Amniotic stem cell (primary cell): ENCODE results near the gene FOXC2.

Experiments used
- DNase-seq: peaks from one replicate; lab custom pipeline; 2025; lab: John Stamatoyannopoulos, UW

Gene FOXC2

DNA sequence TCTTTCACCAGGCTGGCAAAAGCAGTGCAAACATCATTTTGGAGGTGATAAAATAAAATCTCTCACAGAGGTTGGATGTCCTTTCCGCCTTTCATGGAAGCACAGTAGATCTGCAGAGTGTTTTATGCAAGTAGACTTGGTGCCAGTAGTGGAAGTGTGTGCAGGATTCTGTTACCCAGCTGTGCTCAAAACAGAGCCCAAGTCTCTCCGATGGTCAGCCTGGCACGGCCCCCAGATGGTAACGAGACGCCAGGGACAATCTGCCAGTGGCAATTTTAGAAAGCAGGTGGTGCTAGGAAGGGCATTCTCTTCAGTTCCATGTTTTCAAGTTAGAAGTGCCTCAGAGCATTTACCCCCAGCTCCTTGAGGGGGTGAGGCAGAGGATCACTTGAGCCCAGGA lies 10.1 kb upstream of the FOXC2 start:
- DNase-seq = no peak

DNA sequence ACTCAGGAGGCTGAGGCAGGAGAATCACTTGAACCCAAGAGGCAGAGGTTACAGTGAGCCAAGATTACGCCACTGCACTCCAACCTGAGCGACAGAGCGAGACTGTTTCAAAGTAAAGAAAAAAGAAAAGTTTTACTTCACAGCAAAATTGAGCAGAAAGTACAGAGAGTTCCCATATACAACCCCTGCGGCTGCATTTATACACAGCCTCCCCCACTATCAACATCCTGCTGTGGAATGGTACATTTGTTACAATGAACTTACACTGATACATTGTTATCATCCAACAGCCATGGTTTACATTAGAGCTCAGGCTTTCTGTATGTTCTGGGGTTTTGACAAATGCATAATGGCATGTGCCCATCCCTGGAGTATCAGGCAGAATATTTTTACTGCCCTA lies 9.0 kb upstream of the FOXC2 start:
- DNase-seq = no peak

DNA sequence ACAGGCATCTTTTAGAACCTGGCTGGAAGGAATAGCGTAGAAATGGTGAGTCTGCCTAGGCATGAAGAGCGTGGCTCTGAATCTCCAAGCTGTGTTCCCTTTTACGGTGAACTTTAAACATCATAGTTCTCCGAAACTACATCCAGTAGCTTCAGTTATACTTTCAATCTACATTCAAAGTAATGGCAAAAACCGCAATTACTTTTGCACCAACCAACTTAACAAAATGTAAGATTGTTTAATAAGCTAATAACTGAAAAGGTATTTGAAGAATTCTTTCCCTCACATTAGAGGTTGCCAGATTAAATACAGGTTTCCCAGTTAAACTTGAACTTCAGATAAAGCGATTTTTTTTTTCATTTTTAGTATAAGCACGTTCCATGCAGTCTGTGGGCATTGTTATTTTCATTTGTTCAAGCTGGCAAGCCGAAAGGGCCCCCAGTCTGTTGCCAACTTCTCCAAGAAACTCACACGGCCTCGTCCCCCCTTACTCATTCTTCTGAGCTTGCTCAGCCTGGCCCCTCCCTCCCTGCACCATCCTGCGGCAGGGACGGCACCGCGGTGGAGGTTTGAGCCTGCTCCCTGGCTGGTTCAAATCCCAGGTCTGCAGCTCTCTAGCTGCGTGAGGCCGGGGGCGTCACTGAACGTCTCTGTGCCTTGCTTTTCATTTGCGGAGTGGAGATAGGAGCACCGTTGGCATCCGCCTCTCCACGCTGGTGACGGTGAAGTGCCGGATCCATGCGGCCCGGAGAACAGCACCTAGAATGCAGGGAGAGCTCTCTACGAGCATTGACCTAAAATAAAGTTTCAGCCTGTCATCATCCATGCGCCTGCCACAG lies 8.1 kb upstream of the FOXC2 start:
- DNase-seq = no peak

GRCh38 chr16:86559802-86560305 lies 6.8 kb upstream of the FOXC2 start:
- no peak for DNase-seq

GRCh38 chr16:86562356-86562755 lies 4.3 kb upstream of the FOXC2 start:
- DNase-seq = no peak

DNA sequence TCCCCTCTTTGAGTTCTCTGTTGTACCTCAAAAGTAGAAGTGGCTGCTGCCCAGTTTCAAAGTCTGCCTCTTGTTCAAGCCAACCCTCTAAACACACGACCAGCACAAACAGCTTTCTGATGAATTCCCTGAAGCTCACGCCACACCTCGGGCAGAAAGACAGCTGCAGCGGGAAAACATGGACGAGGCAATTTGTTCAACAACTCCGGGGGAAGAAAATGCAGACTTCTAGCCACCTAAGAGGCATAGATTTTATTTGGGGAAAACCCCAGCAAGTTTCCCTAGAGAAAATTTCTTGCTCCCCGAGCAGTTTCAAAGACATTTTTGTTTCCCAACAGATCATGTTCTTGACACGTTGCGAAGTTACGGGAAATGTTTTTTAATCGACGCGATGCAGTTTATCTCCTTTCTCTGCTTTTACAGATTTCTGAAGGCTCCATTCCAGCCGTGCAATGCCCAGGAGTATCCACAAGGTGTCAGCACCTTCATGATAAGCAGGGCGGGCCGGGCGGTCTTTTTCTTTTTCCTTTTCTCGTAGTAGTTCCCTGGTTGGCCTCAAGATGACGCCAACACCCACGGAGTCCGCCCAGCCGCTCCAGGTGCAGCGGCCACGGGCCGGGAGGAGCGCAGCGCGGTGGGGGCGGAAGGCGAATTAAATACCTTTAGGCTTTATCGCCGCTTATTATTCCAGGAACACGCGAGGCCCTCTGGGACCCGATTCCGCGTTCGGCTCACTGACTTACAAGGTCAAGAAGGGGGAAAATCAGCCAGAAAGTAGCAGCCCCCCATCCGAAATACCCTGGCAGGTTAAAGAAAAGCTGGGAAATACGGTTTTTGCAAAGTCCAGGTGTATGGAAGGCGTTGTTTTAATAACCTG lies 2.9 kb upstream of the FOXC2 start:
- DNase-seq = peak; percentile 88

GRCh38 chr16:86565181-86565631 lies 1.4 kb upstream of the FOXC2 start:
- no peak for DNase-seq

DNA sequence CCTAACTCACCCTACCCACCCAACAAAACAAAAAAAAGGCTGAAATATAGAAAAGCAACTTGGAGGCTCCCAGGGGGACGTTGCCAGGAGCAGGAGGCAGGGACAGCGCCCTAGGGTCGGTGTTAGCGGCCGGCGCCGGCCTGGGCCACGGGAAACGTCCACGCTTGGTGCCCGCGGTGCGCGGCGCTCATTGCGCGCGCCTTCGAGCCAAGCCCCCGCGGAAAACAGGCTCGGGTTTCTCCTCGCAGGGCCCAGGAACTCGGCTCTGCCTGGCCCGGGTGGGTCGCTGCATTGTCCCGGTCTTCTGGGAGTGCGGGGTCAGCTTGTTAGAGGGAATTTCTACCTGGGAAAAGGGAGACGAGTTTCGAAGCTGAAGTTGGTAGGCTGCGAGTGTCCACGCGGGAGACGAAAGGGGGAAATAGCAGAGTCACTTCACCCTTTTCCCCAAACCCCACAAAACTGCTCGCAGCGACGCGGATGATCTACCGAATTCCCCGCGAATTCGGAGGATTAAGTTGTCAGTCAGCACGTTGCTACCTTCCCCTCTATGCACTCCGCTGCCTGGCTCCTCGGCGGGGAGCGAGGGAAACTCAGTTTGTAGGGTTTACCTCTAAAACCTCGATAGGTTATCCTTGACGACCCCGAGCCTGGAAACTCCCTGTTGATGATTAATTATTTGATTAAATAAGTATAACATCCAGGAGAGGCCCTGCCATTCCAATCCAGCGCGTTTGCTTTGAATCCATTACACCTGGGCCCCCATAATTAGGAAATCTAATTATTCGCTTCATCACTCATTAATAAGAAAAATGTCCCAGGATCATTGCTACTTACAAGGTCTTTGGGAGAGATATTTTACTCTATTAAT lies 751 bp upstream of the FOXC2 start:
- DNase-seq = no peak

DNA sequence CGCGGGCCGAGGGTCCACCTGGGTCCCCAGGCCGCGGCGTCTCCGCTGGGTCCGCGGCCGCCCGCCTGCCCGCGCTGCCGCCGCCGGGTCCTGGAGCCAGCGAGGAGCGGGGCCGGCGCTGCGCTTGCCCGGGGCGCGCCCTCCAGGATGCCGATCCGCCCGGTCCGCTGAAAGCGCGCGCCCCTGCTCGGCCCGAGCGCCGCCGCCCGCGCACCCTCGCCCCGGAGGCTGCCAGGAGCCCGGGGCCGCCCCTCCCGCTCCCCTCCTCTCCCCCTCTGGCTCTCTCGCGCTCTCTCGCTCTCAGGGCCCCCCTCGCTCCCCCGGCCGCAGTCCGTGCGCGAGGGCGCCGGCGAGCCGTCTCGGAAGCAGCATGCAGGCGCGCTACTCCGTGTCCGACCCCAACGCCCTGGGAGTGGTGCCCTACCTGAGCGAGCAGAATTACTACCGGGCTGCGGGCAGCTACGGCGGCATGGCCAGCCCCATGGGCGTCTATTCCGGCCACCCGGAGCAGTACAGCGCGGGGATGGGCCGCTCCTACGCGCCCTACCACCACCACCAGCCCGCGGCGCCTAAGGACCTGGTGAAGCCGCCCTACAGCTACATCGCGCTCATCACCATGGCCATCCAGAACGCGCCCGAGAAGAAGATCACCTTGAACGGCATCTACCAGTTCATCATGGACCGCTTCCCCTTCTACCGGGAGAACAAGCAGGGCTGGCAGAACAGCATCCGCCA lies 504 bp downstream of the FOXC2 start:
- peak; percentile 51 for DNase-seq

DNA sequence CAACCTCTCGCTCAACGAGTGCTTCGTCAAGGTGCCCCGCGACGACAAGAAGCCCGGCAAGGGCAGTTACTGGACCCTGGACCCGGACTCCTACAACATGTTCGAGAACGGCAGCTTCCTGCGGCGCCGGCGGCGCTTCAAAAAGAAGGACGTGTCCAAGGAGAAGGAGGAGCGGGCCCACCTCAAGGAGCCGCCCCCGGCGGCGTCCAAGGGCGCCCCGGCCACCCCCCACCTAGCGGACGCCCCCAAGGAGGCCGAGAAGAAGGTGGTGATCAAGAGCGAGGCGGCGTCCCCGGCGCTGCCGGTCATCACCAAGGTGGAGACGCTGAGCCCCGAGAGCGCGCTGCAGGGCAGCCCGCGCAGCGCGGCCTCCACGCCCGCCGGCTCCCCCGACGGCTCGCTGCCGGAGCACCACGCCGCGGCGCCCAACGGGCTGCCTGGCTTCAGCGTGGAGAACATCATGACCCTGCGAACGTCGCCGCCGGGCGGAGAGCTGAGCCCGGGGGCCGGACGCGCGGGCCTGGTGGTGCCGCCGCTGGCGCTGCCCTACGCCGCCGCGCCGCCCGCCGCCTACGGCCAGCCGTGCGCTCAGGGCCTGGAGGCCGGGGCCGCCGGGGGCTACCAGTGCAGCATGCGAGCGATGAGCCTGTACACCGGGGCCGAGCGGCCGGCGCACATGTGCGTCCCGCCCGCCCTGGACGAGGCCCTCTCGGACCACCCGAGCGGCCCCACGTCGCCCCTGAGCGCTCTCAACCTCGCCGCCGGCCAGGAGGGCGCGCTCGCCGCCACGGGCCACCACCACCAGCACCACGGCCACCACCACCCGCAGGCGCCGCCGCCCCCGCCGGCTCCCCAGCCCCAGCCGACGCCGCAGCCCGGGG lies 1.3 kb downstream of the FOXC2 start:
- DNase-seq = no peak

GRCh38 chr16:86568677-86569623 lies 2.3 kb downstream of the FOXC2 start:
- DNase-seq = no peak

GRCh38 chr16:86569701-86570447 lies 3.2 kb downstream of the FOXC2 start:
- DNase-seq = no peak

DNA sequence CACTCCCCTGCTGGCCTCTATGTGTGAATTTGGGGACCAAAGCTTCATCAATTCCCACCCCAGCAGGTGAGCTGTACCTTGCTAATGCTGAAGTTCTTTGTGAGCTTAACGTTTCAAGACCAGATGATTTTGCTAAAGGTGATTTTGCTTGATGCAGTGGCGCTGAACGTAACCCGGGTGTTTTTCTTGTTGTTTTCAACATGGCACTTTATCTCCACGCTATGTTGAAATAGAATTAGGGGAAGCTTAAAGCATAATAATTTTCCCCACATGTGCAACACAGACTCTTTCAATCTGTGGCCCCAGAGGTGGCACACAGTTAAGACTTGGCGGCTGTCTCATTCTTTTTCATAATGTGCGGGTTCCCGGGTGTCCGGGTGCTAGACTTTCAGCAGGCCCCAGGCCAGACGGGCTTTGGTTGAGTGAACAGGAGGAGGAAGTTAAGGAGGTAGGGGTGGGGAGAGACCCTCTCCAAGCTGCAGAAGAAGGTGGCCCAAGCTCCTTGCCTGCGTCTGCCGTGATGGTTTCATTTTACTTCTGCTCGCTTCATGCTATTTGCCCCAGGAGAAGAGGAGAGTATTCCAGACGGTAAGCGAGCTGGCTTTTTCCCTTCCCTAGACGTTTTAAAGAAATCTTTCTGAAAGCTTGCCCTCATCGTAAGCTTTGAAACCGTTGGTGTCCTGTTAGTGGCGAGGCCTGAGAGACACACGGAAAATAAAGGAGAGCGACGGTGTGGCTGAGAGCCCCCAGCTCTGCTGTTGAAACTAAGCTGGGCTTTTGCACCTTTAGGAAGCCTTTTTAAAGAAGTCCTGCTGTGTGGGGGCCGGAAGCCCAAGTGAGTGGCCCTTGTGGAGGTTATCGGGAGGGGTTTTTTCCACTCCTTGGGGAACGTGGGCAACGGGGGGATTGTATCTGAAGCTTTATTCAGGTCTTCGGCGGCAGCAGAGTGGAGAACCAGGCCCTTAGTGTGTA lies 4.2 kb downstream of the FOXC2 start:
- no peak for DNase-seq

- no peak for DNase-seq
Observed at GRCh38 chr16:86571530-86571915, 4.9 kb downstream of the FOXC2 start.

DNA sequence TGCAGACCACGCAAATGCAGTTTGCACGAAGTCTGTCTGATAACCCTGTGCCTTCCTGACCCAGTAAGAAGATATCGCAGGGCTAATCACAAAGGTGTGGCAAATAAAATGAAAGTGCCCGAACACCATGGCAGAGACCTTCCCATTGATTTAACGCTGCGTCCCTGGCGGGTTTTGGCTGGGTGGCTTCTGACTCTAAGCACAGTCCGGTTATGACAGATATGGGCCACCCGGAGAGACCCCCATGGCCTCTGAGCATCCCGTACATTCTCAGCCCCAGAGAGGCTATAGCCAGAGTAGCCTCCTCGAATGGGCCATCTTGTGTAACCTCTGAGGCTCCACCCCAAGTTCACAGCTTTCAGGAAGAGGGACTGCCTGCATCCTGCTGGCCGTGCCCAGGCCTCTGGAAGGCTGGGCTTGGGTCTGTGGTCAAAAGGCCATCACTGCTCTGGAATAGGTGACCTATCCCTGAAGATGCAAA lies 5.5 kb downstream of the FOXC2 start:
- DNase-seq = no peak

DNA sequence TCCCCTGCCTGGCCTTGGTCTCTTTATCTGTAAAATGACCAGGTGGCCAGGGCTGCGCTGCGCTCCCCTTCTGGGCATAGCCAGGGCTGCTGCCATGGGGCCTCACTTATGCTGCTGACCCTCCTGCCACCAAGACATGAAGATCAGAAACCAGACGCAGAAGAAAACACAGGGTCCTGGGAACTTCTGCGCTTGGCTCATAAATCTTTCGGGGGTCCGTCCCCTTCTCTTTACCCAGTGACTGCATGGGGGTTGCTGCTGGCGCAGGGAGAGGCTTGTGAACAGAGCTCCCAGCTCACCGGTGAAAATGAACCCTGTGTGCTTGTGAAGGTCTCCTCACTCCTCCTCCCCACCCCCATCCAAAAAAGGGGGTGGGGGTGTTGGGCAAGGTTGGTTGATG lies 6.0 kb downstream of the FOXC2 start:
- no peak for DNase-seq

DNA sequence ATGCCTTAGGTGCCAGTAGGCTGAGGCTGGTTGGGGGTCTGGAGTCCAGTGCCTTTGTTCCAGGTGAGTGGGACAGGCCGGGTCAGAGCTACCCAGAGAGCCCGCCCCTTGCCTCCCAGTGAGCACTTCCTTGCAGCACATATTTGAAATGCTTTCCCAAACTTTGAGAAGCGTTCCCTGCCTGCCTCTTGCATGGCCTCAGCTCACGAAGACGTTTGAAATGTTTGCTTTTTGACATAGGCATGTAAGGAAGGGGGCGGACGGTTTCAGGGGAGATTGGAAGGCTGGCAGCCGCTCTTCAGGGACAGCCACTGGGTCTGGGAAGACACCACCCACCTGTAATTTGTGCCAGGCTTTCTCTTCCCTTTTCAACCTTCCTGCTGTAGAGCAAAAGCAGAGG lies 6.6 kb downstream of the FOXC2 start:
- DNase-seq = no peak
